NCI-H146 treated with DMSO at 0.1 percent for 48 hours (cell line): ENCODE results near the gene YJU2.
A peak's percentile ranks its signal among the peaks of the same experiment; 100 is the strongest.
"Not testable (repeated sequence)": the region's sequence is repeated elsewhere in the genome, so short reads cannot be mapped to it uniquely, and the experiment has no call there.

Source experiments
- DNase-seq: peaks from one replicate; lab custom pipeline; 2025; ENCODE audit not compliant: unreplicated experiment; lab: John Stamatoyannopoulos, UW

YJU2 gene

DNA sequence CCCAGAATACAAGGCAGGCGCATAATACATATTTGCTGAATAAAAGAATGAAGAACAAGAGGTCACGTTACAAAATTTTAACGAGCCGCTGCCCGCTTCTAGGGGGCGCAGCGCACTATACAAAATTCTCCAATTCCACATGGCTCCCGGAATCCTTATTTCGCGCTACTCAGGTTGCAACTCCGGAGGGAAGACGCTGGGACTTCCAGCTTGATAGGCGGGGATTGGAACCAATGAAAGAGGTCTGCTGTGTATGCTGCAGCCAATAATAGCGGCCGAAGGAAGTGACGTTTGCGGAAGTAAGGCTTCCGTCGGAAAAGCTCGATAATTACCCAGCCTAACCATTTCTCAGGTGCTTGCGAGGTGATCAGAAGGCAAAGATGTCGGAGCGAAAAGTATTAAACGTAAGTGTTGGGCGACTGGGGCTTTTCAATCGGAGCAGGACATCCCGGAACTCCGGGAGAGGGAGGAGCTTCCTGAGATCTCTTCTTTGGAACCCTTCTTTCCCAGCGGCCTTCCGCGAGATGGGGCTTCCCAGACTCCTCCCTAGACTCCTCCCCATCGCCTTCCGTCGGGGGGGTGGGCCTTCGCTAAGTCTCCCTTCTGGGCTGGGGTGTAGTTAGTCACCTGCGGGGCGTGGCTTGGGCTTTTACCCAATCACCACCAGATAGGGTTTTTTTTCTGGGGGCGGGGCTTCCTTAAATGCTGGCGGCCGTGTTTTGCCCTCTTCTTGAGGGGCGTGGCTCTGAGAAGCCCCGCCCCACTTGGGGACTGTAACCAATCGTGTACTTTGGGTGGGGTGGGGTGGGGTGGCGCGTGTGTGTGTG is at the start of gene YJU2:
YJU2 (plus strand) TSS at position 314 of the 827 bp plus-strand sequence; CDS start at position 381, 67 bp downstream.
- DNase-seq = peak; percentile 87

DNA sequence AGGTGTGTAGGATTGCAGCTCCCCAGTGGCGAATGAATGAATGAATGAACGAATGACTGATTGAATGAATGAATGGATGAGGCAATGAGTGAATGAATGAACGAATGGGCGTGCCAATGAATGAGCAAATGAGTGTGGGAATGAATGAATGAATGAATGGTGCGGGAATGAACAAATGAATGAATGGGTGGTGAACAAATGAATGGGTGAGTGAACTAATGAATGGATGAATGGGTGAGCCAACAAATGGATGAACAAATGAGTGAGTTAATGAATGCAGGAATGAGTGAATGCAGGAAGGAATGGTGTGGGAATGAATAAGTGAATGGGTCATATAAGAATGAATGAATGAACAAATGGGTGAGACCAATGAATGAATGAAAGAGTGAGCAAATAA is 49.7 kb upstream of the YJU2 start:
- DNase-seq = no peak

DNA sequence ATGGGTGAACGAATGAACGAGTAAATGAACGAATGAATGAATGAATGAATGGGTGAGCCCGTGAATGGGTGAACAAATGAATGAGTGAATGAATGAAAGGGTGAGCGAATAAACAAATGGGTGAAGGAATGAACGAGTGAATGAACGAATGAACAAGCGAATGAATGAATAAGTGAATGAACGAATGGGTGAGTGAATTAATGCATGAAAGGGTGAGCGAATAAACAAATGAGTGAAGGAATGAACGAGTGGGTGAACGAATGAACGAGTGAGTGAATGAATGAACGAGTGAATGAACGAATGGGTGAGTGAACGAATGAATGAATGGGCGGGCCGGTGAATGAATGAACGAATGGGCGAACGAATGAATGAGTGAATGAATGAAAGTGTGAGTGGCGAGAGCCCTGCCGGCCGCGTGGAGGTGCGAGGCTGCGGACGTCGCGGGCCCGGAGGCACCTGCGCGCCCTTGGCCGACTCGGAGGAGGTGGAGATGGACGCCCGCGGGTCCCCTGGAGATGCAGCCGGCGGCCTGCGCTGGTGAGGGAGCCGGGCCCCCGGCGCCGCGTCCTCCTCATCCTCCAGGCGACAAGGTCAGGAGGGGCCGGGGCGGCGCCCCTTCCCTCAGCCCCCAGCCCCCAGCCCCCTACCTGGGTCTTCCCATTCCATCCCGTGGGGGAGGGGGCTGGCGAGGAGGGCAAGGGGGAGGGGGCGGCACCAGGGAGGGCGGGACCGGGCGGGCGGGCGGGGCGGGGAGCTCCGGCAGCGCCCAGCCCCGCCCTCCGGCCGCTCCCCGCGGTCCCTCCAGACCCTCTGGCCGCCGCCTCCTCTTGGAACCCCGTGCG is 49.0 kb upstream of the YJU2 start:
- no peak for DNase-seq

DNA sequence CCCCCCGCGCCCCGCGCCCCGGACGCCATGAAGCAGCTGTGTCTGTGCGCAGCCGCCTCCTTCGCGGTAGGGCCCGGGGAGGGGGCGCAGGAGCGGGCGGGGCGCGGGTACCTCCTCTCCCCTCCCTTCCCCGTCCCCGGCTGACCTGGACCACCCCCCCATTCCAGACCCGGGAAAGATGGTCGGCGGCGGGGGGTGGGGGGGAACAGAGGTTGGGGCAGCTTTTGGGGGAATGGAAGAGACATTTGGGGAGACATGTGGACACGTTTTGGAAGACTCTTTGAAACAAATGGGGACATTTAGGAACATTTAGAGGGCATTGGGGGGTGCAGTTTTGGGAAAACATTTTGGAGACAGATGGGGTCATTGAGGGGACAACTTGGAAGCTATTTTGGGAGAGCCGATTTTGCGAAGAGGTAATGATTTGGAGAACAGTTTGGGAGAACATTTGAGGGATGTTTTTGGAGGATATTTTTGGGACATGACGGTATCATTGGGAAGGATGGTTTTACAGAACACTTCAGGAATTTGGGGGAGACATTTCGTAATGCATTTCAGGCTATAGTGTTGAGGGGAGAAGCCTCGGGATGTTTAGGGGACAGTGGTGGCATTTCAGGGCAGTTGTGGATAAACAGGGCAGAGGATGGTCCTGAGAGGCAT is 48.3 kb upstream of the YJU2 start:
- no peak for DNase-seq

DNA sequence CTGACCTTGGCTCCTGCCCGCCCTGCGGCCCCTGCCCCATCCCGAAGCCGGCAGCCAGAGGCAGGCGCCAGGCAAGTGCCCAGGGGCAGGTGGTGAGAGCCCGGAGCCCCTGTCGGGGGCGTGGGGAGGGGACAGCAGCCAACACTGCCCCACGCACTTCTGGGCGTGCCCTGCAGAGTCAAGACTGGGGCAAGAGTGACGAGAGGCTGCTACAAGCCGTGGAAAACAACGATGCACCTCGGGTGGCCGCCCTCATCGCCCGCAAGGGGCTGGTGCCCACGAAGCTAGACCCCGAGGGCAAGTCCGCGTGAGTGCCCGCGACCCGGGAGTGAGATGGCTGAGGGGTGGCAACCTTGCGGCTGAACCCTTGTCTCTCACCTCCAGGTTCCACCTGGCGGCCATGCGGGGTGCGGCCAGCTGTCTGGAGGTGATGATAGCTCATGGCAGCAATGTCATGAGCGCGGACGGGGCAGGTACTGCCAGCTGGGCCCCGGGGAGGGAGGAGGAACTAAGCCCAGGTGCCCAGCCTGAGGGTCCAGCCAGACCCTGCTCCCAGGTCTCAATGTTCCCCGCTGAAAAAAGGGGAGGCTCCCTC is 47.1 kb upstream of the YJU2 start:
- DNase-seq = no peak

DNA sequence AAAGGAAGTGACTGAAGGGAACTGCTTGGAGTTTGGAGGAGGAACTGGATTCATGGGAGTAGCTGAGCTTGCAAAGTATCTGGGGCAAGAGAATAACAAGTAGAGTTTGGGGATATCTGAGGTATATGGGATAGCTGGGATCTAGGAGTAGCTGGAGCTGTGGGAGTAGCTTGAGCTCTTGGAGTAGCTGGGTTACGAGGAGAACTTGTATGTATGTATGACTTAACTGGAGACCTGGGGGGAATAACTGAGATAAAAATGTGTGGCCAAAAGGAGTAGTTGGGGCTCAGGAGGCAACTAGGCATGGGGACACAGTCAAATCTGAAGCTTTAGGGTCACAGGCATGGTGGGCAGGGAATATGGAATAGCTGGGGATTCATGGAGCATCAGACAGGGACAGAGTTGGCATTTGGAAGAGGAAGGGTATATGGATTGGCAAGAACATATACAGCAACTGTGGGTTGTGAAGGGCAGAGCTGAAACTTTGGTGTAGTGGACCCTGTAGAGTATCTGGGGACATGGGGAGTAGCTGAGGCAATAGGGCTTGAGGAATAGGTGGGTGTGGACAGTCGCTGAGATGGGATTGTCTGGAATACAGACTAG is 45.8 kb upstream of the YJU2 start:
- DNase-seq = no peak

DNA sequence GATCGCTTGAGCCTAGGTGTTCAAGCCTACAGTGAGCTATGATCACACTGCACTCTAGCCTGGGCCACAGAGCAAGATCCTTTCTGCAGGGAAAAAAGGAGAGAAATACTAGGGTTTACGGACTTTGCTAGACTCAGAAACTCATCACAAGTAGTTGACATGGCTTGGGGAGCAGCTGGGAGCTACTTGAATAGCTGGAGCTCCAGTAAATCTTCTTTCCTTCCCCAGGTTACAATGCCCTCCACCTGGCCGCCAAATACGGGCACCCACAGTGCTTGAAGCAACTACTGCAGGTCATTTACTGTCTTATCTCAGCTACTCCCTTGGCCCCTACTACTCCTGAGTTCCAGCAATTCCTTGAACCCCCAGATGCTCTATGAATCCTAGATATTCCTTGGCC is 45.1 kb upstream of the YJU2 start:
- DNase-seq = no peak

DNA sequence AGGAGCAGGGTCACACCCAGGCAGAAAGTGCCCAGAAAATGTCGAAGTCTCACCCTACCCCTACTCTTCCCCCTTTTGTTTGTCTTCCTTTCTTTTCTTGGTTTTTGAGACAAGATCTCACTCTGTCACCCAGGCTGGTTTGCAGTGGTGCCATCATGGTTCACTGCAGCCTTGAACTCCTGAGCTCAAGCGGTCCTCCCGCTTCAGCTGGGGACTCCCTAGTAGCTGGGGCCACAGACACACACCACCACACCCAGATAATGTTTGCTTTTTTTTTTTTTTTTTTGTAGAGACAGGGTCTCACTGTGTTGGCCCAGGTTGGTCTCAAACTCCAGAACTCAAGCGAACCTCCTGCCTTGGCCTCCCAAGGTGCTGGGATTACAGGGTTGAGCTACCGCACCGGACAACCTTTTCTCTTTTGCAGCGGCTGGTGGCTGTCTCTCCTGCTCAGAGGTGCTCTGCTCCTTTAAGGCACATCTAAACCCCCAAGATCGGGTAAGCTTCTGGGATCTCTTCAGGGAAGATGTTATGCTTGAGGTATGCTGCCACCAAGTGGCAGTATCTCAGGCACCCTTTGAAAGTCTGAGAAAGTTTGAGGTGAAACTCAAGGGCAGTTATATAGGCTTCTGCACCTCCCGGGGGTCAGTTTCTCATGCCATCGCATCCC is 39.9 kb upstream of the YJU2 start:
- DNase-seq = no peak

DNA sequence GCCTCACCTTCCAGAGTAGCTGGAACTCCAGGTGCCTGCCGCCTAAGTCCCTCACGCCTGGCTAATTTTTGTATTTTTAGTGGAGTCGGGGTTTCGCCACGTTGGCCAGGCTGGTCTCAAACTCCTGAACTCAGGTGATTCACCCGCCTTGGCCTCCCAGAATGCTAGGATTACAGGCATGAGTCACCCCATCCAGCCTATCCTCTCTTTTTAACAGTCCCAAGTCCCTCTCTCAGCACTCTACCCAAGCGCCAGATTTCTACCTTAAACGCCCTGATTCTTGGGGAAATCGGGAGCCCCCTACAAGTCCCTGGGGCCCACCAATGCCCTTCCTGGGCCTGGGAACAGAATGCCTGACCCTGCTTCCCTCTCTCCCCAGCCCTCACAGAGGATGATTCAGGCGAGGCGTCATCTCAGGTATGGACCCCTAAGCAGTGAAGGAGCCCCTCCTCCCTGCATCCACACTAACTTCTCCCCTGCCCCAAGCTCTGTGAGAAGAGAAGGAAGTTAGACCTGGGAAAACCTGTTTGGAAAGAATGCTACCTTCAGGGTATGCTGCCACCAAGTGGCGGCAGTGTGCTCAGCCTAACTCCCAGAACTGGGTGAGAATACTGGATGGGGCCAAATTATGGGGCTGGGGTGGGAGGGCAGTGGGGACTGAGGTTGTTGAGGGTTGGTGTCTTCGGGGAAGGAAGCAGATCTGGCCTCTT is 38.3 kb upstream of the YJU2 start:
- DNase-seq = peak; percentile 11

DNA sequence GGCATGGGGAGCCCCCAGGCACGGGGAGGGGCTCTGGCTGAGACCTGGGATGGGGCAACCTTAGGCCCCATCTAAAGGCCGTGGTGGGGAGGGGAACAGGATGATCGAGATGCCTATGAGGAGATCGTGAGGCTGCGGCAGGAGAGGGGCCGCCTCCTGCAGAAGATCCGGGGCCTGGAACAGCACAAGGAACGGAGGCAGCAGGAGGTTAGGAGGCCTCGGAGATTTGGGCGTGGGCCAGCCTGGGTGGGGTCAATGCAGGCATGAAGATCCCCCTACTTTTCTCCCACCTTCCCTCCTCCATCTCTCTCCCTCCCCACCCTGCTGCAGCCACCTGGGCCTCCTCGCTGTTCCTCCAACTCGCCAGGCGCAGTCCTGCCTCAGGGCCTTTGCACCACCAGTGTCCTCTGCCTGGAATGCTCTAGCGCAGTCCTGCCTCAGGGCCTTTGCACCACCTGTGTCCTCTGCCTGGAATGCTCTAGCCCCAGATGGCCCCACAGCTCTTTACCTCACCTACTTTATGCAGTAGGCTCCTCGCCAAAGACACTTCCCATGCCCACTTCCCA is 36.6 kb upstream of the YJU2 start:
- no peak for DNase-seq

DNA sequence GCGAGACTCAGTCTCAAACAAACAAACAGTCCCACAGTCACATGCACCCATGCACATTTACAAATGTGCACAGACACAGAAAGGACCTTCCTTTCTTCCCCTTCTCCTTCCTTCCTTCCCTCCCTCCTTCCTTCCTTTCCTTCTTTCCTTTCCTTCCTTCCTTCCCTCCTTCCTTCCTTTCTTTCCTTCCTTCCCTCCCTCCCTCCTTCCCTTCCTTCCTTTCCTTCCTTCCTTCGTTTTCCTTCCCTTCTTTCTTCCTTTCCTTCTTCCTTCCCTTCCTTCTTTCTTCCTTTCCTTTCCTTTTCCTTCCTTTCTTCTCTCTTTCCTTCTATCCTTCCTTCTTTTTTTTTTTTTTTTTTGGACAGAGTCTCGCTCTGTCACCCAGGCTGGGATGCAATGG is 33.8 kb upstream of the YJU2 start:
- DNase-seq = no peak

DNA sequence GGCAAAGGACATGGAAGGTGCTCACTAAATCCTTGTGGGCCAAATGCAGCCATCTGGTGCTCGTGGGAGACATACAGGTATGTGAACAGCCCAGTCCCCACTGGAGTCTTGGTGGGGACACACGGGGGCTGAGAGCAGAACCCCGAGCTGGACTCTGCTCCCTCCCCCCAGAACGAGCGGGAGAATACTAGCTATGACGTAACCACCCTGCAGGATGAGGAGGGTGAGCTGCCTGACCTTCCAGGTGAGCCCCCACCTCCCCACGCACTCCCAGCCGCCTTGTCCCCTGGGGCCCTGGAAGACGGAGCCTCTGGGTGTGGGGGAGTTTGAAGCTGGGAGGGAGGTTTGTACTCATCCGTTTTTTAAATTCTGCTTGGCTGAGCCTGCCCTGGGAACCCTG is 31.1 kb upstream of the YJU2 start:
- no peak for DNase-seq

DNA sequence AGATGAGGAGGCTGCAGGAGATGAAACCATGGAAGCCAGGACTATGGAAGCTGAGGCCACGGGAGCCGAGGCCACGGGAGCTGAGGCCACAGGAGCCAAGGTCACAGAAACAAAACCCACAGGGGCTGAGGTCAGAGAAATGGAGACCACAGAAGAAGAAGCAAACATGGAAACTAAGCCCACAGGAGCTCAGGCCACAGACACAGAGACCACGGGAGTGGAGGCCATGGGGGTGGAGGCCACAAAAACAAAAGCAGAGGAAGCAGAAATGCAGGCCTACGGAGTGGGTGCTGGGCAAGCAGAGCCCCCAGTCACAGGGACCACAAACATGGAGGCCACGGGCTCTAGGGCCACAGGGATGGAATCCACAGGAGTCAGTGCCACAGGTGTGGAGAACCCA is 30.0 kb upstream of the YJU2 start:
- DNase-seq = no peak

DNA sequence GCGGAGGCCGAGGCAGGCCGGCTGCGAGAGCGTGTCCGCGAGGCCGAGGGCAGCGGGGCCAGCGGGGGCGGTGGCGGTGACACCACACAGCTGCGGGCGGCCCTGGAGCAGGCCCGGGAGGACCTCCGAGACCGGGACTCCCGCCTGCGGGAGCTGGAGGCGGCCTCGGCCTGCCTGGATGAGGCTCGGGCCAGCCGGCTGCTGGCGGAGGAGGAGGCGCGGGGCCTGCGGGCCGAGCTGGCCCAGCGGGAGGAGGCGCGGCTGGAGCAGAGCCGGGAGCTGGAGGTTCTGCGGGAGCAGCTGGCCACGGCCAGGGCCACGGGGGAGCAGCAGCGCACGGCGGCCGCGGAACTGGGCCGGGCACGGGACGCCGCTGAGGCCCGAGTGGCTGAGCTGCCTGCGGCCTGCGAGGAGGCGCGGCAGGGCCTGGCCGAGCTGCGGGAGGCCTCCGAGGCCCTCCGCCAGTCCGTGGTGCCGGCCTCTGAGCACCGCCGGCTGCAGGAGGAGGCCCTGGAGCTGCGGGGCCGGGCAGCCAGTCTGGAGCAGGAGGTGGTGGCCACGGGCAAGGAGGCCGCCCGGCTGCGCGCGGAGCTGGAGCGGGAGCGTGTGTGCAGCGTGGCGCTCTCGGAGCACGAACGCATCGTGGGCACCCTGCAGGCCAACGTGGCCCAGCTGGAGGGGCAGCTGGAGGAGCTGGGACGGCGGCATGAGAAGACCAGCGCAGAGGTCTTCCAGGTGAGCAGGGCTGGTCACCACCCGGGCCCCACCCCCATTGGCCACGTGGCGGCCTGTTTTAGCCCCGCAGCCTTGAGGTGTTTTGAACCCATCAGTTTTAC is 29.2 kb upstream of the YJU2 start:
- DNase-seq = no peak

DNA sequence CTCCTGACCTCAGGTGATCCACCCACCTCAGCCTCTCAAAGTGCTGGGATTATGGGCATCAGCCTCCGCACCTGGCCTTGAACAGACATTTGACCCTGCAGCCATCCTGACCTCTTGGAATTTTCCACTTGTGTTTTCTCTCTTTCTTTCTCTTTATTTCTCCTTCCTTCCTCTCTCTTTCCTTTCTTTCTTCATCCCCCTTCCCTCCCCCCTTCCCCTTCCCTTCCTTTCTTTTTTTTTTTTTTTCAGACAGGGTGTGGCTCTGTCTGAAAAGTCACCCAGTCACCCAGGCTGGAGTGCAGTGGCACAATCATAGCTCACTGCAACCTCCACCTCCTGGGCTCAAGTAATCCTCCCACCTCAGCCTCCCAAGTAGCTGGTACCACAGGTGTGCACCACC is 28.4 kb upstream of the YJU2 start:
- not testable (repeated sequence) for DNase-seq

DNA sequence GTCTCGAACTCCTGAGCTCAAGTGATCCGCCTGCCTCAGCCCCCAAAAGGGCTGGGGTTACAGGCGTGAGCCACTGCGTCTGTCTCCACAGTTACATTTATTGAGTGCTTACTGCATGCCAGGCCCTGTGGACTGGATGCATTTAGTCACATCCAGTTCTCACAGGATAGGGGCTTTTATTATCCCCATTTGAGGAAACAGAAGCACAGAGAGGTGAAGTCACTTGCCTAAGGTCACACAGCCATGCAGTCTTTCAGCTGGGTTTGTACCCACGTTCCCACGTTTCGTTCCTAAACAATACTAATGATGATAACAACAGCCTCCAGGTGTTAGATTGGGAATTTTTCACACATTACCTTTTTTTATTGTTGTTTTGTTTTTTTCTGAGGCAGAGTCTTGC is 26.7 kb upstream of the YJU2 start:
- no peak for DNase-seq

DNA sequence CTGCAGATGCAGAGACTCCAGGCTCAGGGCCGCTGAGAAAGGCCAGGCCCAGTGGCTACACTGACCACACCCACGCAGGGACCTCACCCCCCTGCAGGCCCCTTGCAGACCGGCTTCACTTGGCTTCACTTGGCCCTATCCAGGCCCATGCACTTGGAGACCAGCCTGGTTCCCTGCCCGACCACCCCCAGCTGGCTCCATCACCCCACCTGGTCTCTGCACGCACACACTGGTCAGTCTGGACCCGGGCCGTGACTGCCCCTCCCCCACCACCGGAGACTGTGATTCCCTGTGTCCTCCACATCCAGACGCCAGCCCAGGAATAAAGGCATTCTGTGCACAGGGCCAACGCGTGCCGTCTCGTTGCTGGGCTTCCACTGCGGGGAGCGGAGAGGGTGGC is 22.4 kb upstream of the YJU2 start:
- no peak for DNase-seq

DNA sequence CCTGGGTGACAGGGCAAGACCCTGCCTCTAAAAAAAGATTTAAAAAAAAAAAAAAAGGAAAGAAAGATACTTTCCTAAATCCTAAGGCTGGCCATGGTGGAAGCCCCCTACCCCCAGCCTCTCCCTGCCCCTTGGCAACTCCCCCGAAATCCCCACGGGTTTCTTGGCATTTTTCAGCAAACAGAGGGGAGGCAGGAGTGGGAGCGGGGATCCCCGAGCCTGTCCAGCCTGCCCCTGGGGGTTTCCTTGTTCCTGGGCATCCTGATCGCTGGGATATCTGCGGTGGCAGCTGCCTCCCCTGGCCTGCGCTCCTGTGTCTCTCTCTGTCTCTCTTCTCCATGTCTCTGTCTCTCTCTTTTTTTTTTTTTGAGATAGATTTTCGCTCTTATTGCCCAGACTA is 21.0 kb upstream of the YJU2 start:
- DNase-seq = no peak

DNA sequence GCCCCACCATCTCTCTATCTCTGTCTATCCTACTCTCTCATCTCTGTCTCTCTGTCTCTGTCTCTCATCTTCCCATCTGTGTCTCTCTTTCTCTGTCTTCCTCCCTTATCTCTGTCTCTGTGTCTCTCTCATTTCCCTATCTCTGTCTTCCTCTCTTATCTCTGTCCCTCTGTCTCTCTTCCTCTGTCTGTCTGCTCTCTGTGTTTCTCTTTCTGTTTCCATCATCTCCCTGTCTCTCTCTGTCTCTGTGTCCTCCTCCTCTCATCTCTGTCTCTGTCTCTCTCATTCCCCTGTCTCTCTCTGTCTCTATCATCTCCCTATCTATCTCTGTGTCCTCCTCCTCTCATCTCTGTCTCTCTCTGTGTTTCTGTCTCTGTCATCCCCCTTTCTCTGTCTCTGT is 19.1 kb upstream of the YJU2 start:
- DNase-seq = no peak
